SK-N-SH (cell line): ENCODE measurements around the gene PDE4B.

Experiments
- EP300 ChIP-seq, 2 experiments: IDR thresholded peaks; 2 replicates each; pipeline versions ENCODE4 v1.4.0 to v1.6.1; 2012; ENCODE audit warnings: borderline replicate concordance in 1 of 2, low read depth in 1 of 2, low read length in 1 of 2
- FOSL2 ChIP-seq: IDR thresholded peaks from 2 replicates; pipeline ENCODE4 v1.4.0; 2012; ENCODE audit warnings: low read depth, mild to moderate bottlenecking, moderate library complexity, borderline replicate concordance
- FOXM1 ChIP-seq: IDR thresholded peaks from 2 replicates; pipeline ENCODE4 v1.4.0; 2012; ENCODE audit warnings: low read depth, mild to moderate bottlenecking
- GABPA ChIP-seq: IDR thresholded peaks from 2 replicates; pipeline ENCODE4 v1.4.0; 2012; ENCODE audit warnings: low read depth, mild to moderate bottlenecking
- POLR2AphosphoS5 ChIP-seq: IDR thresholded peaks from 2 replicates; pipeline ENCODE4 v1.6.1; 2012; ENCODE audit warnings: low read depth, low read length
- TEAD4 ChIP-seq: IDR thresholded peaks from 2 replicates; pipeline ENCODE4 v1.4.0; 2012; ENCODE audit warnings: mild to moderate bottlenecking, borderline replicate concordance; ENCODE audit not compliant: insufficient read depth
- YY1 ChIP-seq: IDR thresholded peaks from 2 replicates; pipeline ENCODE4 v1.4.0; 2012; ENCODE audit warnings: low read depth, mild to moderate bottlenecking
- TF ChIP-seq, protein P1 (sequence below): fragments of 150-350 bp; IDR thresholded peaks from 2 replicates; pipeline ENCODE4 v1.6.1; 2017; ENCODE audit warnings: antibody characterized with exemption, low read length, low read depth, borderline replicate concordance
- TF ChIP-seq, protein P2 (sequence below): fragments of 200-600 bp; sonication (generic); IDR thresholded peaks from 2 replicates; pipeline ENCODE4 v1.6.1; 2017; ENCODE audit warnings: antibody characterized with exemption, mild to moderate bottlenecking, moderate library complexity
- TF ChIP-seq, protein P3 (sequence below): IDR thresholded peaks from 2 replicates; pipeline ENCODE4; 2012
- TF ChIP-seq, protein P4 (sequence below): IDR thresholded peaks from 2 replicates; pipeline ENCODE4 v1.4.0; 2012; ENCODE audit warnings: low read depth, borderline replicate concordance

GRCh38 chr1:65818966-65819365, 26.3 kb downstream of the PDE4B start:
- TF ChIP-seq, protein P1, sequence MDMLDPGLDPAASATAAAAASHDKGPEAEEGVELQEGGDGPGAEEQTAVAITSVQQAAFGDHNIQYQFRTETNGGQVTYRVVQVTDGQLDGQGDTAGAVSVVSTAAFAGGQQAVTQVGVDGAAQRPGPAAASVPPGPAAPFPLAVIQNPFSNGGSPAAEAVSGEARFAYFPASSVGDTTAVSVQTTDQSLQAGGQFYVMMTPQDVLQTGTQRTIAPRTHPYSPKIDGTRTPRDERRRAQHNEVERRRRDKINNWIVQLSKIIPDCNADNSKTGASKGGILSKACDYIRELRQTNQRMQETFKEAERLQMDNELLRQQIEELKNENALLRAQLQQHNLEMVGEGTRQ: no peak
- TF ChIP-seq, protein P2, sequence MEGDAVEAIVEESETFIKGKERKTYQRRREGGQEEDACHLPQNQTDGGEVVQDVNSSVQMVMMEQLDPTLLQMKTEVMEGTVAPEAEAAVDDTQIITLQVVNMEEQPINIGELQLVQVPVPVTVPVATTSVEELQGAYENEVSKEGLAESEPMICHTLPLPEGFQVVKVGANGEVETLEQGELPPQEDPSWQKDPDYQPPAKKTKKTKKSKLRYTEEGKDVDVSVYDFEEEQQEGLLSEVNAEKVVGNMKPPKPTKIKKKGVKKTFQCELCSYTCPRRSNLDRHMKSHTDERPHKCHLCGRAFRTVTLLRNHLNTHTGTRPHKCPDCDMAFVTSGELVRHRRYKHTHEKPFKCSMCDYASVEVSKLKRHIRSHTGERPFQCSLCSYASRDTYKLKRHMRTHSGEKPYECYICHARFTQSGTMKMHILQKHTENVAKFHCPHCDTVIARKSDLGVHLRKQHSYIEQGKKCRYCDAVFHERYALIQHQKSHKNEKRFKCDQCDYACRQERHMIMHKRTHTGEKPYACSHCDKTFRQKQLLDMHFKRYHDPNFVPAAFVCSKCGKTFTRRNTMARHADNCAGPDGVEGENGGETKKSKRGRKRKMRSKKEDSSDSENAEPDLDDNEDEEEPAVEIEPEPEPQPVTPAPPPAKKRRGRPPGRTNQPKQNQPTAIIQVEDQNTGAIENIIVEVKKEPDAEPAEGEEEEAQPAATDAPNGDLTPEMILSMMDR: no peak
- no peak for TF ChIP-seq FOXM1
- TF ChIP-seq, protein P3, sequence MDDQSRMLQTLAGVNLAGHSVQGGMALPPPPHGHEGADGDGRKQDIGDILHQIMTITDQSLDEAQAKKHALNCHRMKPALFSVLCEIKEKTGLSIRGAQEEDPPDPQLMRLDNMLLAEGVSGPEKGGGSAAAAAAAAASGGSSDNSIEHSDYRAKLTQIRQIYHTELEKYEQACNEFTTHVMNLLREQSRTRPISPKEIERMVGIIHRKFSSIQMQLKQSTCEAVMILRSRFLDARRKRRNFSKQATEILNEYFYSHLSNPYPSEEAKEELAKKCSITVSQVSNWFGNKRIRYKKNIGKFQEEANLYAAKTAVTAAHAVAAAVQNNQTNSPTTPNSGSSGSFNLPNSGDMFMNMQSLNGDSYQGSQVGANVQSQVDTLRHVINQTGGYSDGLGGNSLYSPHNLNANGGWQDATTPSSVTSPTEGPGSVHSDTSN: no peak
- TF ChIP-seq, protein P4, sequence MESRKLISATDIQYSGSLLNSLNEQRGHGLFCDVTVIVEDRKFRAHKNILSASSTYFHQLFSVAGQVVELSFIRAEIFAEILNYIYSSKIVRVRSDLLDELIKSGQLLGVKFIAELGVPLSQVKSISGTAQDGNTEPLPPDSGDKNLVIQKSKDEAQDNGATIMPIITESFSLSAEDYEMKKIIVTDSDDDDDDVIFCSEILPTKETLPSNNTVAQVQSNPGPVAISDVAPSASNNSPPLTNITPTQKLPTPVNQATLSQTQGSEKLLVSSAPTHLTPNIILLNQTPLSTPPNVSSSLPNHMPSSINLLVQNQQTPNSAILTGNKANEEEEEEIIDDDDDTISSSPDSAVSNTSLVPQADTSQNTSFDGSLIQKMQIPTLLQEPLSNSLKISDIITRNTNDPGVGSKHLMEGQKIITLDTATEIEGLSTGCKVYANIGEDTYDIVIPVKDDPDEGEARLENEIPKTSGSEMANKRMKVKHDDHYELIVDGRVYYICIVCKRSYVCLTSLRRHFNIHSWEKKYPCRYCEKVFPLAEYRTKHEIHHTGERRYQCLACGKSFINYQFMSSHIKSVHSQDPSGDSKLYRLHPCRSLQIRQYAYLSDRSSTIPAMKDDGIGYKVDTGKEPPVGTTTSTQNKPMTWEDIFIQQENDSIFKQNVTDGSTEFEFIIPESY: no peak
- TF ChIP-seq TEAD4: no peak
- TF ChIP-seq EP300 (IDR thresholded peaks at IDR 0.05; ENCODE audit: borderline replicate concordance in 1 of 2, low read depth in 1 of 2, low read length in 1 of 2): no peak
- TF ChIP-seq GABPA: no peak
- TF ChIP-seq YY1: no peak
- no peak for TF ChIP-seq FOSL2
- TF ChIP-seq POLR2AphosphoS5: no peak
